Esophagus muscularis mucosa (tissue), 4 donors: Measurements from ENCODE around the gene NAXD. TPM values are rescaled to one million over a fixed set of nuclear protein-coding genes. Genes with fewer than 3 reads are reported as not detected.

Source experiments
- DNase-seq: peaks from one replicate; pipeline ENCODE4 v3.0.0-alpha.2; 2017; ENCODE audit errors: extremely low spot score
- H3K27ac ChIP-seq, 4 donors: fragments of 200-600 bp; sonication (generic); replicated peaks in 1 of 4; 1 replicate in 3 of 4; 2 replicates in 1 of 4; pipeline ENCODE4 v1.5.1; 2016 to 2019; ENCODE audit warnings: mild to moderate bottlenecking in 1 of 4
- H3K27me3 ChIP-seq, 4 donors: fragments of 200-600 bp; sonication (generic); one replicate each; pipeline versions ENCODE4 v1.5.1 to v1.6.0; 2016 to 2019
- H3K36me3 ChIP-seq, 4 donors: fragments of 200-600 bp; sonication (generic); one replicate each; pipeline ENCODE4 v1.5.1; 2016 to 2019
- H3K4me1 ChIP-seq, 4 donors: fragments of 200-600 bp; sonication (generic); one replicate each; pipeline ENCODE4 v1.5.1; 2016 to 2019
- H3K4me3 ChIP-seq, 4 donors: fragments of 200-600 bp; sonication (generic); 1 replicate in 2 of 4; 2 replicates in 2 of 4; pipeline ENCODE4 v1.5.1; 2016 to 2019; ENCODE audit warnings: mild to moderate bottlenecking in 4 of 4, moderate library complexity in 1 of 4
- H3K9me3 ChIP-seq, 4 donors: fragments of 200-600 bp; sonication (generic); 1 replicate in 3 of 4; 2 replicates in 1 of 4; pipeline ENCODE4 v1.5.1; 2016 to 2019
- EP300 ChIP-seq: sonication (generic); formaldehyde crosslinking; IDR thresholded peaks from one replicate; pipeline ENCODE4 v1.6.1; 2017; ENCODE audit warnings: antibody characterized with exemption
- POLR2A ChIP-seq: fragments of 450-650 bp; IDR thresholded peaks from one replicate; pipeline ENCODE4 v1.6.1; 2017; ENCODE audit warnings: antibody characterized with exemption, moderate library complexity, mild to moderate bottlenecking, low read depth
- POLR2AphosphoS5 ChIP-seq, 2 donors: sonication (generic); formaldehyde crosslinking; IDR thresholded peaks; one replicate each; pipeline ENCODE4 v1.6.1; 2017; ENCODE audit warnings: antibody characterized with exemption in 2 of 2
- WGBS: methylation state at CpG from one replicate; pipeline ENCODE4 v1.1.5; 2018; 5-methylcytosine and 5-hydroxymethylcytosine counted together
- intact Hi-C: fragments of 100-400 bp; cut with DNase I; formaldehyde crosslinking; loops from one replicate; pipeline ENCODE4 v1.15.1; 2023
- total RNA-seq, 4 donors: library from RNA; depleted of rRNA; stranded (reverse); fragments of >200 nt; gene quantifications; one replicate each; pipeline versions ENCODE4 v1.1.0 to v1.2.1, GENCODE V29; 2016
- TF ChIP-seq, protein P1 (sequence below), 3 experiments: fragments of 200-600 bp in 2 of 3; fragments of 450-650 bp in 1 of 3; sonication (generic) in 2 of 3; IDR thresholded peaks; one replicate each; pipeline ENCODE4 v1.5.1; 2017 to 2019; ENCODE audit warnings: antibody characterized with exemption in 3 of 3, mild to moderate bottlenecking in 2 of 3, moderate library complexity in 1 of 3

The NAXD gene
- total RNA-seq, 4 donors from 2014 or later, result 29.9 to 34.5 (median 34.0) TPM

DNA sequence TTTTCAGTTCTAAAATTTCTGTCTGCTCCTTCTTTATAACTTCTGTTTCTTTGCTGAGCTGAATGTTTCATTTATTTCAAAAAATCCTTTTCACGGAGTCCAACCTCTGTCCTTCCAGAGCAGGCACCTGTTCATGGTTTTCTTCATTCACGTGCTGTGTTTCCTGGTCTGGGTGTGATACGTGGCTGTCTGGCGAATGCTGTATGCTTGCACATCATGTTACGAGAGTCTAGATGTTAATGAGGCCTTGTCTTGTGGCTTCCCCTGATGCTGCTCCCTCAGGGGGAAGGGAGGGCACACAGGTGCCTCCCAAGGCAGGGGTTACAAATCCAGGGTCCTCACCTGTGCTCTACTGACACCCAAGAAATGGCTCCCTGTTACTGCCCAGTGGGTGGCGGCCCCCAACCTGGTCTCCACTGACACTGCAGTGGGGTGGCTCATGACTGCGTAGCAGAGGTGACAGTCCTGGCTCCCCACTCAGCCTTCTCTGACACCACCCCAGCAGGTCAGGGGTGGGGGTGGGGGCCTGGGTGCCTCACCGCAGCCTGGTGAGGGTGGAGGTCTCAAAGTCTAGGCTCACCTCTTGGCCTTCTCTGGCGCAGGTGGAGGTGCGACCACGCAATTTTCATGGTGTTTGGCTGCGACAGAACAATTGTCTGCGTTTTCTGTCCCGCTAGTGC lies 33.7 kb upstream of the NAXD start:
- H3K4me1 ChIP-seq, result no peaks in the 10 kb centered on the region
- no peak overlapping the region for H3K4me3 ChIP-seq
- DNase-seq, result no peak
- no peak overlapping the region for H3K27ac ChIP-seq
- no peaks in the 10 kb centered on the region for H3K9me3 ChIP-seq
- intact Hi-C loops, result no loop called here
- H3K27me3 ChIP-seq, result peaks cover 0 to 5% (median 0%) of the 10 kb centered on the region in 4 donors
- WGBS, result 83% methylated on average over 7 of the region's 14 CpGs
- TF ChIP-seq POLR2A, result no peak
- TF ChIP-seq, protein P1, sequence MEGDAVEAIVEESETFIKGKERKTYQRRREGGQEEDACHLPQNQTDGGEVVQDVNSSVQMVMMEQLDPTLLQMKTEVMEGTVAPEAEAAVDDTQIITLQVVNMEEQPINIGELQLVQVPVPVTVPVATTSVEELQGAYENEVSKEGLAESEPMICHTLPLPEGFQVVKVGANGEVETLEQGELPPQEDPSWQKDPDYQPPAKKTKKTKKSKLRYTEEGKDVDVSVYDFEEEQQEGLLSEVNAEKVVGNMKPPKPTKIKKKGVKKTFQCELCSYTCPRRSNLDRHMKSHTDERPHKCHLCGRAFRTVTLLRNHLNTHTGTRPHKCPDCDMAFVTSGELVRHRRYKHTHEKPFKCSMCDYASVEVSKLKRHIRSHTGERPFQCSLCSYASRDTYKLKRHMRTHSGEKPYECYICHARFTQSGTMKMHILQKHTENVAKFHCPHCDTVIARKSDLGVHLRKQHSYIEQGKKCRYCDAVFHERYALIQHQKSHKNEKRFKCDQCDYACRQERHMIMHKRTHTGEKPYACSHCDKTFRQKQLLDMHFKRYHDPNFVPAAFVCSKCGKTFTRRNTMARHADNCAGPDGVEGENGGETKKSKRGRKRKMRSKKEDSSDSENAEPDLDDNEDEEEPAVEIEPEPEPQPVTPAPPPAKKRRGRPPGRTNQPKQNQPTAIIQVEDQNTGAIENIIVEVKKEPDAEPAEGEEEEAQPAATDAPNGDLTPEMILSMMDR (IDR thresholded peaks at IDR 0.05), result no peak
- TF ChIP-seq EP300, result no peak
- no peak for TF ChIP-seq POLR2AphosphoS5 (IDR thresholded peaks at IDR 0.05)
- no peaks in the 10 kb centered on the region for H3K36me3 ChIP-seq

DNA sequence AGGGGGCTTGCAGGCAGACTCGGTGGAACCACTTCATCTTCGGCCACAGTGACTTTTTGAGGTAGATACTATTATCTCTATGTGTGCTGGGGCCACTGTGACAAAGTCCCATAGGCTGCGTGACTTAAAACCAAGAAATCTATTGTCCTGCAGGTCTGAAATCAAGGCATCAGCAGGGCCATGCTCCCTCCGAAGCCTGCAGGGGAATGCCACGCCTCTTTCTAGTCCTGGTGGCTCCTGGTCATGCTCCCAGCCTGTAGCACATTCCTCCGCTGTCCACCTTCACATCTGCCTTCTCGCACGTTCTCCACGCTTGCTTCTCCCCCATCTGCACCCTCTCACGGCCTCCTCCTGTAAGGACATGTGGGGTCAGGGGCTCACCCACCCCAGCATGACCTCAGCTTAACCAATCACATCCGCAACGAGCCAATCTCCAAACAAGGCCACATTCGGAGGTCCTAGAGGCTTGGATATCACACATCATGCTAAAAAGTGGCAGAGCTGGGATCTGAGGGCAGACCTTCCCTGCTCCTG lies 32.9 kb upstream of the NAXD start:
- no peak overlapping the region for H3K27ac ChIP-seq
- no peaks in the 10 kb centered on the region for H3K9me3 ChIP-seq
- TF ChIP-seq POLR2AphosphoS5 (IDR thresholded peaks at IDR 0.05) (no peak), EP300 (no peak), POLR2A (no peak)
- TF ChIP-seq, protein P1 (IDR thresholded peaks at IDR 0.05), result no peak
- no peak for DNase-seq
- no peak overlapping the region for H3K4me3 ChIP-seq
- intact Hi-C loops, result no loop called here
- peaks cover 0 to 5% (median 0%) of the 10 kb centered on the region in 4 donors for H3K27me3 ChIP-seq
- 92% methylated on average over 13 of the region's 13 CpGs for WGBS
- H3K4me1 ChIP-seq, result no peaks in the 10 kb centered on the region
- no peaks in the 10 kb centered on the region for H3K36me3 ChIP-seq

DNA sequence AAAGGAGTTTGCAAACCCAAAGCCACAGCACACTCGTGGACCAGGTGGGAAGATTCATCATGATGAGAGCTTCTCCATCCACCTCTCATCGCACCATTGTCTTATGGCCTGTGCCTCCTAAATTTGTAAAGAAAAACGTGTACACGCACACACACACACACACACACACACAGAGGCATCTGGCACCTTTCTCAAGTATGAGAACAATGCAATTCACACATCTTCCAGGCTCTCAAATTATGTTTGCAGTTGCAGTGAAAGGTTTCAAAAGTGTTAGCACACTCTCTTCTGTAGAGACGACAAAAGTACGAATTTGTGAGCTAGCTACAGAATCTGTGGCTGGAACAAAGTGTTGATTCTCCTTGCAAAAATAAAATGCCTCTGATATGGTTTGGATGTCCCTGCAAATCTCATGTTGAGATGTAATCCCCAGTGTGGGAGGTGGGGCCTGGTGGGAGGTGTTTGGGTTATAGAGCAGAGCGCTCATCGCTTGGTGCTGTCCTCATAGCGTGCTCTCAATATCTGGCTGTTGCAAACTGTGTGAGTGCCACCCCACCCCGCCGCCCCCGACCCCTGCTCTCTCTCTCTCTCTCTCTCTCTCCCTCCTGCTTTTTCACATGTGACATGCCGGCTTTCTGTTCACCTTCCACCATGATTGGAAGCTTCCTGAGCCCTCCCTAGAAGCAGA lies 32.0 kb upstream of the NAXD start:
- Histone ChIP-seq H3K9me3 (no peaks in the 10 kb centered on the region), H3K4me1 (no peaks in the 10 kb centered on the region), H3K4me3 (no peak overlapping the region), H3K36me3 (no peaks in the 10 kb centered on the region), H3K27ac (no peak overlapping the region), H3K27me3 (peaks cover 0 to 5% (median 0%) of the 10 kb centered on the region in 4 donors)
- TF ChIP-seq, protein P1 (IDR thresholded peaks at IDR 0.05), result no peak
- TF ChIP-seq POLR2AphosphoS5 (IDR thresholded peaks at IDR 0.05) (no peak), EP300 (no peak), POLR2A (no peak)
- no peak for DNase-seq
- WGBS, result 92% methylated on average over 13 of the region's 13 CpGs
- intact Hi-C loops, result no loop called here

DNA sequence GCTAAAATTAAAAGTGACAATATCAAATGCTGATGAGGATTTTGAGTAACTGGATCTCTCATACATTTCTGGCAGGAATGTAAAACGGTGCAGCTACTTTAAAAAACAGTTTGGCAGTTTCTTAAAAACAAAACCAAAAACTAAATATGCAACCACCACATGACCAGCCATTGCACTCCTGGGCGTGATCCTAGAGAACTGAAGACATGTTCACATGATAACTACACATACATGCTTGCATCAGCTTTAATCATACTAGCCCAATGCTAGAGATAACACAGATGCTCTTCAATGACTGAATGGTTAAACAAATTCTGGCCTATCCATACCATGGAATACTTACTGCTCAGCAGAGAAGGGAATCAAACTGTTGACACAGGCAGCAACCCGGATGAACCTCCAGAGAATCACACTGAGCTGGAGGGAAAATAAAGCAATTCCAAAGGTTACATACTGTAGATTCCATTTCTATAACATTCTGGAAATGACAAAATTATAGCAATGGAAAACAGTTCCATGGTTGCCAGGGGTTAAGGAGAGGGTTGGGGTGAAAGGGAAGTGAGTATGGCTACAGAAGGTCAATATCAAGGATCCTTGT lies 25.5 kb upstream of the NAXD start:
- intact Hi-C loops, result no loop called here
- H3K4me3 ChIP-seq, result no peak overlapping the region
- DNase-seq, result no peak
- WGBS, result 62% methylated on average over 3 of the region's 3 CpGs
- TF ChIP-seq, protein P1 (IDR thresholded peaks at IDR 0.05), result no peak
- TF ChIP-seq POLR2A (no peak), POLR2AphosphoS5 (IDR thresholded peaks at IDR 0.05) (no peak), EP300 (no peak)
- H3K27ac ChIP-seq, result no peak overlapping the region
- peaks cover 0 to 5% (median 0%) of the 10 kb centered on the region in 4 donors for H3K4me1 ChIP-seq
- no peaks in the 10 kb centered on the region for H3K36me3 ChIP-seq
- no peaks in the 10 kb centered on the region for H3K27me3 ChIP-seq
- H3K9me3 ChIP-seq, result no peaks in the 10 kb centered on the region
